GM19463 (cell line): ENCODE measurements around the gene KCNK16.

Experiments used
- ATAC-seq: cut with Tn5 transposase; IDR thresholded peaks from one replicate; pipeline ENCODE4 v1.9.1; 2021; ENCODE audit warnings: mild to moderate bottlenecking, moderate library complexity; ENCODE audit not compliant: unreplicated experiment

Gene KCNK16

GRCh38 chr6:39322306-39322850 lies at the start of gene KCNK16:
Gene KCNK16 (minus strand): TSS chr6:39322702. CDS start chr6:39322540, 162 bp downstream.
- ATAC-seq = no peak

GRCh38 chr6:39370390-39370789 lies 47.9 kb upstream of the KCNK16 start:
- ATAC-seq = no peak

GRCh38 chr6:39369987-39370386 lies 47.5 kb upstream of the KCNK16 start:
- no peak for ATAC-seq

GRCh38 chr6:39367700-39368099 lies 45.2 kb upstream of the KCNK16 start:
- ATAC-seq = no peak

- ATAC-seq = no peak
Measured at GRCh38 chr6:39366931-39367618, 44.6 kb upstream of the KCNK16 start.

GRCh38 chr6:39365281-39366074 lies 43.0 kb upstream of the KCNK16 start:
- no peak for ATAC-seq

- ATAC-seq = no peak
Measured at GRCh38 chr6:39363280-39363679, 40.8 kb upstream of the KCNK16 start.

GRCh38 chr6:39362487-39362865 lies 40.0 kb upstream of the KCNK16 start:
- ATAC-seq = no peak

GRCh38 chr6:39361657-39362486 lies 39.4 kb upstream of the KCNK16 start:
- peak; percentile 67 for ATAC-seq

- no peak for ATAC-seq
Measured at GRCh38 chr6:39360378-39360777, 37.9 kb upstream of the KCNK16 start.

GRCh38 chr6:39357998-39358686 lies 35.6 kb upstream of the KCNK16 start:
- ATAC-seq = no peak

- no peak for ATAC-seq
Measured at GRCh38 chr6:39353698-39354315, 31.3 kb upstream of the KCNK16 start.

GRCh38 chr6:39350723-39351505 lies 28.4 kb upstream of the KCNK16 start:
- ATAC-seq = no peak

- no peak for ATAC-seq
Measured at GRCh38 chr6:39348740-39349139, 26.2 kb upstream of the KCNK16 start.

GRCh38 chr6:39347906-39348585 lies 25.5 kb upstream of the KCNK16 start:
- no peak for ATAC-seq

GRCh38 chr6:39347206-39347605 lies 24.7 kb upstream of the KCNK16 start:
- no peak for ATAC-seq

GRCh38 chr6:39344821-39345280 lies 22.3 kb upstream of the KCNK16 start:
- no peak for ATAC-seq

GRCh38 chr6:39343396-39343870 lies 20.9 kb upstream of the KCNK16 start:
- ATAC-seq = no peak
